Activated CD8-positive, alpha-beta memory T cell treated with anti-CD3 and anti-CD28 coated beads, Interleukin-2, amount 50 U/mL, for 1 hour (primary cell): ENCODE measurements around the gene PRG2.
"Not testable (repeated sequence)": the region's sequence is repeated elsewhere in the genome, so short reads cannot be mapped to it uniquely, and the experiment has no call there.

Experiments
- DNase-seq: peaks from one replicate; pipeline ENCODE4 v3.0.0-alpha.2; 2020; ENCODE audit errors: extremely low read depth

Gene PRG2

GRCh38 chr11:57419146-57419545 lies 28.7 kb upstream of the PRG2 start:
- DNase-seq = no peak

DNA sequence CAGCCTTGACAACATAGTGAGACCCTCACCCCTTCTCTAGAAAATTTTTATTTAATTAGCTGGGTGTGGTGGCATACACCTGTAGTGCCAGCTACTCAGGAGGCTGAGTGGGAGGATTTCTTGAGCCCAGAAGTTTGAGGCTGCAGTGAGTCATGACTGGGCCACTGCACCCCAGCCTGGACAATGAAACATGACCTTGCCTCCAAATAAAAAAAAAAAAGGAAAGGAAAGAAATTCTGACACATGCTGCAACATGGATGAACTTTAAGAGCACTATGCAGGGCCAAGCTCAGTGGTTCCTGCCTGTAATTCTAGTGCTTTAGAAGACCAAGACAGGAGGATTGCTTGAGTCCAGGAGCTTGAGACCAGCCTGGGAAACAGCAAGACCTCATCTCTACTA lies 27.7 kb upstream of the PRG2 start:
- DNase-seq = no peak

DNA sequence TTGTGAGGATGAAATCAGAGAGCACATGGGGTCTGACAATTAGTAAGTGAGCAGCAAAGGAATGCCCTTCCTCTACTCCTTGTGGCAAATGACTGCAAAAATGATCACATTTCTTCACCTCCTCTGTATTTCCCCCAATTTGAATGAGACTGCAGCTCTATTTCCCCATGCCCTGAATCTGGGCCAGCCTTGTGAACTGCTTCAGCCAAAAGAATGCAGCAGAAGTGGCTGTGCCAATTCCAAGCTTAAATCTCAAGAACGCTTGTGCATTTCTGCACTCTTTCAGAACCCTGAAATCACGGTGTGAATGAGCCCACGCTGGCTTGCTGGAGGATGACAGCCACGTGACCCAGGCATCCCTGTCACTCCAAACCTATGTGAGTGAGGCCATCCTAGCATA lies 26.6 kb upstream of the PRG2 start:
- no peak for DNase-seq

GRCh38 chr11:57416436-57416835 lies 26.0 kb upstream of the PRG2 start:
- DNase-seq = no peak

GRCh38 chr11:57414612-57415212 lies 24.3 kb upstream of the PRG2 start:
- no peak for DNase-seq

GRCh38 chr11:57413681-57414080 lies 23.2 kb upstream of the PRG2 start:
- DNase-seq = no peak

- no peak for DNase-seq
Measured at GRCh38 chr11:57410287-57410686, 19.8 kb upstream of the PRG2 start.

- no peak for DNase-seq
Measured at GRCh38 chr11:57409321-57410100, 19.1 kb upstream of the PRG2 start.

DNA sequence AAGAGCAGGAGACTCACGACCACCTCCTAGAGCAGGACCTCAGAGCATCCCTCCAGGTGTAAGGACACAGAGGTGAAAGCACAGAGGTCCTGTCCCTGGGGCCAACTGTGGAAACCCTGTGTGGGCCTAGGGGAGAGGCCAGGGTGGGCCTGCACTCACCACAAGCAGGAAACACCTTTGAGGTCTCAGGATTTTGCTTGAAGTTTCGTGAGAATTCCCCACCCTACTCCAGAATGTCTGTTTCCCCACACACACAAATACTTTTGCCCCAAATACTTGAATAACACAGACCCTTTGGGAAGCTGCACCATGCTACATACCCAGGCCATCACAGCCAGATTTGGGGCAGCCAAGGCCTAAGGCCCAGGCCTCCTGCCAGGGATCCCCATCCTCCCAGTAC lies 18.3 kb upstream of the PRG2 start:
- no peak for DNase-seq

GRCh38 chr11:57407941-57408475 lies 17.6 kb upstream of the PRG2 start:
- DNase-seq = no peak

DNA sequence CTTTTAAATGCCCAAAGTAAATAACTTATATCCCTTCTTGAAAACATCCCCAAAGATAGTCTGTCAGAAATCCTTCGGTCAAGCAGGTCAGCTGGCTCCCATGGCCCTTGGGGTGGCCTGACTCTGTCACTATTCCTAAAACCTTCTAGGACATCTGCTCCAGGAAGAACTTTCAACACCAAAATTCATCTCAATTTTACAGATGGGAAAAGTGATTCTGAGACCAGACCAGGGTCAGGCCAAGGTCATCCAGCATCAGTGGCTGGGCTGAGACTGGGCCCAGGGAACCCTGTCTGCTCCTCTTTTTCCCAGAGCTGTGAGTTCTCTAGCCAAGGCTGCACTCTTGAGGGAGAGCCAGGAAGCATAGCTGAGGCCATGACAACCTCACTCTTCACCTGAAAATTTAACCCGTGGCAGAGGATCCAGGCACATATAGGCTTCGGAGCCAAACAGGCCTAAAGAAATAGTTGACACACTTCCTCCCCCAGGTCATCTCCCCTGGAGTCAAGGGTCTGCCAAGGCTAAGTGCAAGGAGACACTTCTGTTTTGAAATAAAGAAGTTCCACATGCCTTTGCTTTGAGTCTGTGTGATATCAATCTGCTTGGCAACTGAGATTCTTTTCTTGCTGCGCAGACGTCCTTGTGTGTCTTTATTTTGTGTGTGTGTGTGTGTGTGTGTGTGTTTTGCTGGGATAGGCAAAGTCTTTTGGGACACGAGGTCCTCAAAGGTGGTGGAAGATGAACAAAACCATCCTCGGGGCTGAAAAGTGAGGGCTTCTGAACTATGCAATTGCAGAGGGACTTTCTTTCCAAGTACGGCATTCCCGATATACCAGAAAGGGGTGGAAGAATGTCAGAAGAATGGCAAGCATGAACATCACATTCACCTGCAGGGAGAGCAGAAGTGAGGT lies 16.8 kb upstream of the PRG2 start:
- DNase-seq = no peak

GRCh38 chr11:57406337-57406904 lies 16.0 kb upstream of the PRG2 start:
- no peak for DNase-seq

DNA sequence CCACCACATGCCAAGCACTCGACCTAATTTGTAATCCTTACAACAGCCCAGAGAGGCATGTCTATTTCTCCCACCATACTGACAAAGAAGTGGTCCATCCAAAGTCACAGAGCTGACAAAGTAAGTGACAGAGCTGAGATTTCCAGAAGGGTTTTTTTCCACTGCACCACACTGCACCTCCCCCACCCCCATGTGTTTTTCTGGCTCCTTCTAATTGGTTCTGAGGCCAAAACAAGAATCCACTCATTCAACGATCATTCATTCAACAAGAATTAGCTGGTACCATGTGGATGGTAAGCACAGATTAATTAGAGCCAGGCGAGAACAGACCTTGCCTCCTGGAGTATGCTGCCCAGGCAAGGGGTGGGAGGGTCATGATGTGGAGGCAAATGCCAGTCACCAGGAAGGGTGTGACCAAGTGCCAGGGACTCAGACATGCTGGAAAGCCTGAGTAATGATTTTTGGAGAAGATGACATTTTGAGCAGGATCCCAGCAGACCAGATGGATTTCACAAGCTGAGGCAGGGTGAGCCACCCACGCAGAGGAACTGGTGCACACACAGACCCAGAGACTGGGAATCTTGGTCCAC lies 14.9 kb upstream of the PRG2 start:
- DNase-seq = no peak

DNA sequence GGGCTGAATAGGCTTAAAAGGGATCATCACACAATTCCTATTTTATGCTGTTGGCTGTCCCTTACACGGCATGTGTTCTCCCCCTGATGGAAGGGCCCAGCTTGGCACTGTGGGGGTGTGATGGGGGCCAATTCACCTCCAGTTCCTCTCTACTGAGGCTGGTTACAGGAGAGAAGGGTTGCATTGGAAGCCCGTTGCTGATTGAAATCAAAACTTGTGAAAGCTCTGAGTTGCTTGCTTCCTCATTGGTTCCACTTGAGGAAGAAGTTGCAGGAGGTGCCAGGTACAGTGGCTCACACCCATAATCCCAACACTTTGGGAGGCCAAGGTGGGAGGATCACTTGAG lies 13.3 kb upstream of the PRG2 start:
- DNase-seq = no peak

DNA sequence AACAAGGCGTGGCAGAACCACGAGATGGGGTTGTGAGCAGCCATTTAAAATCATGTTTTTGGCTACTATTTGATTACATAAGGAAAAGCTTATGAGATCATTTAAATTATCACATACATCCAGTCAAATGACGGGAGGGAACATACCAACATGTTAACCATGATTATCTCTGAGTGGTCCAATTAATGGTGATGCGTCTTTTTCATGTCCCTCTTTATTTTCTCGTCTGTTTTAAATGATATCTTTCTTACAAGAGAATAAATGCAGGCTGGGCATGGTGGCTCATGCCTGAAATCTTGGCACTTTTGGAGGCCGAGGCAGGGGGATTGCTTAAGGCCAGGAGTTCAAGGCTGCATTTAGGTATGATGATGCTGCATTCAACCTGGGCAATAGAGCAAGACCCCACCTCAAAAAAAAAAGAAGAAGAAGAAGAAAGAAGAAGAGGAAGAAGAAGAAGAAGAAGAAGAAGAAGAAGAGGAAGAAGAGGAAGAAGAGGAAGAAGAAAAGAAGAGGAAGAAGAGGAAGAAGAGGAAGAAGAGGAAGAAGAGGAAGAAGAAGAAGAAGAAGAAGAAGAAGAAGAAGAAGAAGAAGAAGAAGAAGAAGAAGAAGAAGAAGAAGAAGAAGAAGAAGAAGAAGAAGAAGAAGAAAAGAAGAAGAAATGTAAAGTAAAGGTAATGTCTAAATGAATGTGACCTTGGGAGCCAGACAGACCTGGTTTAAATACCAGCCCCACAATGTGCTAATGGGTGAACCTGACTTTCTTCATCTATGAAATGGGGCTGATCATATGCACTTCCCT lies 12.8 kb upstream of the PRG2 start:
- not testable (repeated sequence) for DNase-seq

DNA sequence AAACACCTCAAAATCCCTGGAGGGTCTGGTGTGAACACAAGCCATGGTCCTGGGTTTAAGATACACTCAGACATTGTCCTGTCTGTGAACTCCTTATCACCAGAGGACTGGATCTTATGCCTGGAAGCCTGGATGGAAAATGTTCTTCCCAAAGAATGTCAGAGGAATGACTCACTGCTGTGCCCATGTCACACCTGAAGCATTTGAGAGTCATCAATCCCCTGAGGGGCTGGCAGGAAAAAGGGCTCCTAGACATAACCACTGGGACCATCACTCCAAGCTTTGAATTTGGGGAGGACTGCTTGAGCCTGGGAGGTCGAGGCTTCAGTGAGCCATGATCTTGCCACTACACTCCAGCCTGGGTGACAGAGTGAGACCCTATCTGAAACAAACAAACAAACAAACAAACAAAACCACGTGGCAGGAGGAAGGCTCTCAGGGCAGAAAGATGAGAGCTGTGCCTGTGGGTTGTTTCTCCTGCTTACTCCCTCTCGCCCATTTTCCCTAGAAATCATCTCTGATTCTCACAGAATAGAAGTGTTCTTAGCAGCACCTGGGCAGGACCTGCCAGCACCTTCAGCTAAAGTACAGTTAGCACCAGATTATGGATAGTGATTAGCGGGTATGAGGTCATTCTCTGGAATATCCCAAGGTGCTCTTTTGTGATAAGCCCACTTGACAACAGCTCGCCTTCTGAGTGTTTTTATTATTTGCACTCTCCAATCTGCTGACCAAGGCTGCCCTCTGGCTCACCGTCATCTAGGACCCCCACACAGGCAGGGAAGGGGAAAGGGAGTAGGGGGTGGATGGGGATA lies 11.9 kb upstream of the PRG2 start:
- DNase-seq = no peak

DNA sequence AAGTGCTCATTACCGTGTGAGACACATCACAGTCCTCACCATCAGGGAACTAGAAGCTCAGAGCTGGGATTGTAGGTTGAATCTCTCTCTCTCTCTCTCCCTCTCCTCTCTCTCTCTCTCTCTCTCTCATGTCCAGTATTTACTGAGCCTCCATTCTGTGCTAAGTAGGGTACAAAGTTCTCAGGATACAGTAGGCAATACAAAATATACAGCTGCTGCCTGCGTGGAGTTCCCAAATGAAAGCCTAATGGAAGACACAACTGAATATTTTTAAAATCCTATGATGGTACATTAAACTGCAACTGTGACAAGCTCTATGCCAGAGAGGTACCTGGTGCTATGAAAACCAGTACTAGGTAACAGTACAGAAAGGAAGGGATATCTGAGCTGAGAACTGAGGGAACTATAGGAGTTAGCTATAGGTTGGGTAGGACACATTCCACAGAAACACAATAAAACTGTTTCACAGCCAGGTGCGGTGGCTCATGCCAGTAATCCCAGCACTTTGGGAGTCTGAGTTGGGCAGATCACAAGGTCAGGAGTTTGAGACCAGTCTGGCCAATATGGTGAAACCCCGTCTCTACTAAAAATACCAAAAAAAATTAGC lies 9.6 kb upstream of the PRG2 start:
- no peak for DNase-seq

DNA sequence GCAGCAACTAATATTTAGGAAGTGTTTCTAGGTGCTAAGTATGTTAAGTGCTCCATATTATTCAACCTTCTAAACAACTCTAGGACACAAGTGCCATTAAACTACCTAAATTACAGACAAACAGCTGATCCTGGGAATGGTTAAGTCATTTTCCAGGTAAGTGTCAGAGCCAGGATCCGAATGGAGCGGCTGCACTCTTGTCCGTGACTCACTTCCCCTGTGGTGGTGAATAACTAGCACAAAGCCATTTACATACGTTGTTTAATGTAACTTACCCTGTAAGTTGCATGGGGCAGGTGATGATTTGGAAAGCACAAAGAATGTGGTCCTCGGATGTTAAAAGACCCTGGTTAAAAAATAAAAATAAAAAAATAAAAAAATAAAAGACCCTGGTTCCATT lies 8.8 kb upstream of the PRG2 start:
- DNase-seq = no peak

GRCh38 chr11:57397394-57397990 lies 7.0 kb upstream of the PRG2 start:
- DNase-seq = no peak
